Neutrophil (primary cell): ENCODE data around the gene FGF12.

Experiments
- H3K27ac ChIP-seq: fragments of 200-600 bp; sonication (generic); 2 replicates; pipeline ENCODE4 v1.5.1; 2016; ENCODE audit warnings: mild to moderate bottlenecking, moderate library complexity
- H3K27me3 ChIP-seq: fragments of 200-600 bp; sonication (generic); 2 replicates; pipeline ENCODE4 v1.6.0; 2016; ENCODE audit warnings: mild to moderate bottlenecking
- H3K36me3 ChIP-seq: fragments of 200-600 bp; sonication (generic); 2 replicates; pipeline ENCODE4 v1.5.1; 2017
- H3K4me1 ChIP-seq, 2 experiments: fragments of 200-600 bp in 1 of 2; sonication (generic) in 1 of 2; 1 replicate in 1 of 2; 2 replicates in 1 of 2; pipeline versions ENCODE4 v1.5.1 to v1.6.1; 2013 to 2016; ENCODE audit warnings: low read depth in 1 of 2, low read length in 1 of 2, mild to moderate bottlenecking in 1 of 2, moderate library complexity in 1 of 2; ENCODE audit not compliant: control insufficient read depth in 1 of 2, insufficient read depth in 1 of 2
- H3K4me3 ChIP-seq, 2 experiments: fragments of 200-600 bp in 1 of 2; sonication (generic) in 1 of 2; 1 replicate in 1 of 2; 2 replicates in 1 of 2; pipeline ENCODE4 v1.5.1; 2013 to 2016; ENCODE audit warnings: low read depth in 1 of 2, low read length in 1 of 2, mild to moderate bottlenecking in 1 of 2, moderate library complexity in 1 of 2
- H3K9me3 ChIP-seq: fragments of 200-600 bp; sonication (generic); 2 replicates; pipeline ENCODE4 v1.5.1; 2016
- TF ChIP-seq, protein P1 (sequence below): fragments of 200-600 bp; sonication (generic); IDR thresholded peaks from 2 replicates; pipeline ENCODE4 v1.5.1; 2016; ENCODE audit warnings: antibody characterized with exemption

The FGF12 gene

DNA sequence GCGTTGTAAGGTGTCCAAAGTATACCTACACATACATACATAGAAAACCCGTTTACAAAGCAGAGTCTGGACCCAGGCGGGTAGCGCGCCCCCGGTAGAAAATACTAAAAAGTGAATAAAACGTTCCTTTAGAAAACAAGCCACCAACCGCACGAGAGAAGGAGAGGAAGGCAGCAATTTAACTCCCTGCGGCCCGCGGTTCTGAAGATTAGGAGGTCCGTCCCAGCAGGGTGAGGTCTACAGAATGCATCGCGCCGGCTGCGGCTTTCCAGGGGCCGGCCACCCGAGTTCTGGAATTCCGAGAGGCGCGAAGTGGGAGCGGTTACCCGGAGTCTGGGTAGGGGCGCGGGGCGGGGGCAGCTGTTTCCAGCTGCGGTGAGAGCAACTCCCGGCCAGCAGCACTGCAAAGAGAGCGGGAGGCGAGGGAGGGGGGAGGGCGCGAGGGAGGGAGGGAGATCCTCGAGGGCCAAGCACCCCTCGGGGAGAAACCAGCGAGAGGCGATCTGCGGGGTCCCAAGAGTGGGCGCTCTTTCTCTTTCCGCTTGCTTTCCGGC is 318.6 kb downstream of the FGF12 start:
- Histone ChIP-seq H3K4me1 (no peaks in the 10 kb centered on the region), H3K27me3 (peaks cover 91% of the 10 kb centered on the region), H3K4me3 (no peak overlapping the region), H3K27ac (no peak overlapping the region), H3K9me3 (no peaks in the 10 kb centered on the region), H3K36me3 (no peaks in the 10 kb centered on the region)
- TF ChIP-seq, protein P1, sequence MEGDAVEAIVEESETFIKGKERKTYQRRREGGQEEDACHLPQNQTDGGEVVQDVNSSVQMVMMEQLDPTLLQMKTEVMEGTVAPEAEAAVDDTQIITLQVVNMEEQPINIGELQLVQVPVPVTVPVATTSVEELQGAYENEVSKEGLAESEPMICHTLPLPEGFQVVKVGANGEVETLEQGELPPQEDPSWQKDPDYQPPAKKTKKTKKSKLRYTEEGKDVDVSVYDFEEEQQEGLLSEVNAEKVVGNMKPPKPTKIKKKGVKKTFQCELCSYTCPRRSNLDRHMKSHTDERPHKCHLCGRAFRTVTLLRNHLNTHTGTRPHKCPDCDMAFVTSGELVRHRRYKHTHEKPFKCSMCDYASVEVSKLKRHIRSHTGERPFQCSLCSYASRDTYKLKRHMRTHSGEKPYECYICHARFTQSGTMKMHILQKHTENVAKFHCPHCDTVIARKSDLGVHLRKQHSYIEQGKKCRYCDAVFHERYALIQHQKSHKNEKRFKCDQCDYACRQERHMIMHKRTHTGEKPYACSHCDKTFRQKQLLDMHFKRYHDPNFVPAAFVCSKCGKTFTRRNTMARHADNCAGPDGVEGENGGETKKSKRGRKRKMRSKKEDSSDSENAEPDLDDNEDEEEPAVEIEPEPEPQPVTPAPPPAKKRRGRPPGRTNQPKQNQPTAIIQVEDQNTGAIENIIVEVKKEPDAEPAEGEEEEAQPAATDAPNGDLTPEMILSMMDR = no peak

DNA sequence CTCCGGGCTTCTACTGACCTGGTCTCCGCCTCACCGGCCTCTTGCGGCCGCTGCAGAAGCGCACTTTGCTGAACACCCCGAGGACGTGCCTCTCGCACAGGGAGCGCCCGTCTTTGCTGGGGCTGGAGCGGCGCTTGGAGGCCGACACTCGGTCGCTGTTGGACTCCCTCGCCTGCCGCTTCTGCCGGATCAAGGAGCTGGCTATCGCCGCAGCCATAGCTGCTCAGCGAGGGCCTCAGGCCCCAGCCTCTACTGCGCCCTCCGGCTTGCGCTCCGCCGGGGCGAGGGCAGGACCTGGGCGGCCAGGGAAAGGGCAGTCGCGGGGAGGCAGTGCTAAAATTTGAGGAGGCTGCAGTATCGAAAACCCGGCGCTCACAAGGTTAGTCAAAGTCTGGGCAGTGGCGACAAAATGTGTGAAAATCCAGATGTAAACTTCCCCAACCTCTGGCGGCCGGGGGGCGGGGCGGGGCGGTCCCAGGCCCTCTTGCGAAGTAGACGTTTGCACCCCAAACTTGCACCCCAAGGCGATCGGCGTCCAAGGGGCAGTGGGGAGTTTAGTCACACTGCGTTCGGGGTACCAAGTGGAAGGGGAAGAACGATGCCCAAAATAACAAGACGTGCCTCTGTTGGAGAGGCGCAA is 319.2 kb downstream of the FGF12 start:
- Histone ChIP-seq H3K36me3 (no peaks in the 10 kb centered on the region), H3K4me1 (no peaks in the 10 kb centered on the region), H3K9me3 (no peaks in the 10 kb centered on the region), H3K4me3 (no peak overlapping the region), H3K27ac (no peak overlapping the region), H3K27me3 (peaks cover 85% of the 10 kb centered on the region)
- TF ChIP-seq, protein P1 = no peak

DNA sequence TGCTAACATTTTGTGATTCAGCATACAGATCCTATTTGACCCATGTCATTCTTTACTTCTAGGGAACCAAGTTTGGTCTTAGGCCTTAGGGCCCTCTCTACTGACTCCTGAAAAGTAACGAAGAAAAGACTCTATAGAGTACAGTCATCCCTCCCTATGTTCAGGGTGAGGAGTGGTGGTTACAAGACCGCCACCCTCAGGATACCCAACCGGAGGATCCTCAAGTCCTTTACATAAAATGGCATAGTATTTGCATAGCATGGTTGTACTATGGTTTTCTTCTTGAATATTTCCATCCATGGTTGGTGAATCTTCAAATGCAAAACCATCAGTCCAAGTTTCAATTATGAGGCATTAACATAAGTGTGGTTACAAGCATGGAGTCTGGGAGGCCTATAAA is 327.6 kb downstream of the FGF12 start:
- Histone ChIP-seq H3K9me3 (no peaks in the 10 kb centered on the region), H3K4me3 (no peak overlapping the region), H3K4me1 (no peaks in the 10 kb centered on the region), H3K36me3 (no peaks in the 10 kb centered on the region), H3K27ac (no peak overlapping the region), H3K27me3 (peaks cover 3% of the 10 kb centered on the region)
- TF ChIP-seq, protein P1 = no peak

DNA sequence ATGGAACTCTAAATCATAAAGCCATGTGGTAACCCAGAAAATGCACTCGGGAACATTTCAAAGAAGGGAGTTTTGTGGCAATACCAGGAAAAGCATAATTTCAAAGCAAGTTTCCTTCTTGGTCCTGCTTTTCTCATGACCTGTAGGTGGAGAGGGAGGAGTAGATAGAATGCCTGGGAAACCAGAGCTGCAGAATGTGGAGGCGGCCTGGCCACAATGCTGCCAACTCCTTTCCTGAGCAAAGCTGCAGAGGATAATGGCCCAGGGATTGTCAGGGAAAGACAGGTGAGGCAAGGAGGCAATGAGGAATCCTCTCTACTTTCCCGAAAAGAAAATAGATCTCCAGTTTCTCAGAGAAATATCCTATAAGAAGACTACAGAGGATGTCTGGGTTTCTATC is 330.3 kb downstream of the FGF12 start:
- no peaks in the 10 kb centered on the region for H3K36me3 ChIP-seq
- TF ChIP-seq, protein P1 = no peak
- no peaks in the 10 kb centered on the region for H3K4me1 ChIP-seq
- H3K27ac ChIP-seq = no peak overlapping the region
- no peaks in the 10 kb centered on the region for H3K27me3 ChIP-seq
- no peak overlapping the region for H3K4me3 ChIP-seq
- no peaks in the 10 kb centered on the region for H3K9me3 ChIP-seq

DNA sequence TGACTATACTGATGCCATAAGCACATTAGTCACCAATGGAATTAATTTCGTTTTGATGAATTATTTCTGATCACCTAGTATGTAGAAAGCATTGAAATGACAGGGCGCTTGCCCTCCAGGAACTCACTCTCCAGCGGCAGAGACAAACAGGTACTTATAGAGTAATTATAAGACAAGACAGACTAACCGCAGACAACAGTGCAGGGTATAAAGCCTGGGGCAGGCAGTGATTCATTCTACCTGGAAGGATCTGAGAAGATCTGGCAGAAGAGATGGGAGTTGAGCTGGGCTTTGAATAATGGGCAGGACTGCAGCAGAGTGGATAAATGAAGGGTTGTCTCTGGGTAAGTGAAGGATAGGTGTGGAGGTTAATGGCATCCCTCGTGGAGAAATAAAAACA is 331.8 kb downstream of the FGF12 start:
- Histone ChIP-seq H3K9me3 (no peaks in the 10 kb centered on the region), H3K36me3 (no peaks in the 10 kb centered on the region), H3K27ac (no peak overlapping the region), H3K4me1 (no peaks in the 10 kb centered on the region), H3K27me3 (no peaks in the 10 kb centered on the region), H3K4me3 (no peak overlapping the region)
- TF ChIP-seq, protein P1 = no peak
